PFSK-1 (cell line): Measurements from ENCODE around the gene SLC7A11.

Experiments used
- FOXP2 ChIP-seq: optimal IDR thresholded peaks from 2 replicates; pipeline ENCODE3; 2011; ENCODE audit warnings: borderline replicate concordance, control low read depth, inconsistent platforms; ENCODE audit not compliant: insufficient read depth; ENCODE audit errors: extremely low read length, extremely low read depth
- POLR2AphosphoS5 ChIP-seq: IDR thresholded peaks from 2 replicates; pipeline ENCODE4 v1.6.1; 2012; ENCODE audit warnings: low read depth, mild to moderate bottlenecking, control low read depth, low read length, moderate library complexity
- SIN3A ChIP-seq: IDR thresholded peaks from 2 replicates; pipeline ENCODE4 v1.6.1; 2012; ENCODE audit warnings: mild to moderate bottlenecking, low read length, moderate library complexity, borderline replicate concordance; ENCODE audit not compliant: insufficient read depth
- TAF1 ChIP-seq: IDR thresholded peaks from 2 replicates; pipeline ENCODE4 v1.6.1; 2012; ENCODE audit warnings: low read length, control low read depth, borderline replicate concordance; ENCODE audit not compliant: insufficient read depth
- TF ChIP-seq, protein P1 (sequence below), 2 experiments: IDR thresholded peaks; 2 replicates each; pipeline versions ENCODE4 v1.6.1 to v1.8.0; 2011 to 2012; ENCODE audit warnings: low read depth in 2 of 2, low read length in 2 of 2, control low read depth in 1 of 2, inconsistent platforms in 1 of 2, mild to moderate bottlenecking in 1 of 2, moderate library complexity in 1 of 2; ENCODE audit not compliant: insufficient read depth in 1 of 2

The SLC7A11 gene

DNA sequence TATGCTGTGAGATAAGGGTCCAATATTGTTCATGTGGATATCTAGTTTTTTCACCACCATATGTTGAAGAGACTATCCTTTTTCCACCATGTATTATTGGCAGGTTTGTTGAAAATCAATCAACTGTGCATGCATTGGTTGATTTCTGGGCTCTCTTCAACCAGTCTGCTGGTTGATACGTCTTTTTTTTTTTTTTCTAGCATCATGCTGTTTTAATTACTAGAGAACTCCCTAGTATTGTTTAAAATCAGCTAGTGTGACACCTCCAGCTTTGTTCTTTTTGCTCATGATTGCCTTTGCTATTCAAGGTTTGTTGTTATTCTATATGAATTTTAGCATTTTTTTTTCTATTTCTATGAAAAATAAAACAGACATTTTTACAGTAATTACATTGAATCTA, 123.9 kb downstream of the SLC7A11 start:
- TF ChIP-seq TAF1: no peak
- TF ChIP-seq, protein P1, sequence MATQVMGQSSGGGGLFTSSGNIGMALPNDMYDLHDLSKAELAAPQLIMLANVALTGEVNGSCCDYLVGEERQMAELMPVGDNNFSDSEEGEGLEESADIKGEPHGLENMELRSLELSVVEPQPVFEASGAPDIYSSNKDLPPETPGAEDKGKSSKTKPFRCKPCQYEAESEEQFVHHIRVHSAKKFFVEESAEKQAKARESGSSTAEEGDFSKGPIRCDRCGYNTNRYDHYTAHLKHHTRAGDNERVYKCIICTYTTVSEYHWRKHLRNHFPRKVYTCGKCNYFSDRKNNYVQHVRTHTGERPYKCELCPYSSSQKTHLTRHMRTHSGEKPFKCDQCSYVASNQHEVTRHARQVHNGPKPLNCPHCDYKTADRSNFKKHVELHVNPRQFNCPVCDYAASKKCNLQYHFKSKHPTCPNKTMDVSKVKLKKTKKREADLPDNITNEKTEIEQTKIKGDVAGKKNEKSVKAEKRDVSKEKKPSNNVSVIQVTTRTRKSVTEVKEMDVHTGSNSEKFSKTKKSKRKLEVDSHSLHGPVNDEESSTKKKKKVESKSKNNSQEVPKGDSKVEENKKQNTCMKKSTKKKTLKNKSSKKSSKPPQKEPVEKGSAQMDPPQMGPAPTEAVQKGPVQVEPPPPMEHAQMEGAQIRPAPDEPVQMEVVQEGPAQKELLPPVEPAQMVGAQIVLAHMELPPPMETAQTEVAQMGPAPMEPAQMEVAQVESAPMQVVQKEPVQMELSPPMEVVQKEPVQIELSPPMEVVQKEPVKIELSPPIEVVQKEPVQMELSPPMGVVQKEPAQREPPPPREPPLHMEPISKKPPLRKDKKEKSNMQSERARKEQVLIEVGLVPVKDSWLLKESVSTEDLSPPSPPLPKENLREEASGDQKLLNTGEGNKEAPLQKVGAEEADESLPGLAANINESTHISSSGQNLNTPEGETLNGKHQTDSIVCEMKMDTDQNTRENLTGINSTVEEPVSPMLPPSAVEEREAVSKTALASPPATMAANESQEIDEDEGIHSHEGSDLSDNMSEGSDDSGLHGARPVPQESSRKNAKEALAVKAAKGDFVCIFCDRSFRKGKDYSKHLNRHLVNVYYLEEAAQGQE (IDR thresholded peaks at IDR 0.05; ENCODE audit: insufficient read depth in 1 of 2, low read depth in 2 of 2, low read length in 2 of 2): no peak
- TF ChIP-seq SIN3A: no peak
- TF ChIP-seq FOXP2: no peak
- TF ChIP-seq POLR2AphosphoS5: no peak

DNA sequence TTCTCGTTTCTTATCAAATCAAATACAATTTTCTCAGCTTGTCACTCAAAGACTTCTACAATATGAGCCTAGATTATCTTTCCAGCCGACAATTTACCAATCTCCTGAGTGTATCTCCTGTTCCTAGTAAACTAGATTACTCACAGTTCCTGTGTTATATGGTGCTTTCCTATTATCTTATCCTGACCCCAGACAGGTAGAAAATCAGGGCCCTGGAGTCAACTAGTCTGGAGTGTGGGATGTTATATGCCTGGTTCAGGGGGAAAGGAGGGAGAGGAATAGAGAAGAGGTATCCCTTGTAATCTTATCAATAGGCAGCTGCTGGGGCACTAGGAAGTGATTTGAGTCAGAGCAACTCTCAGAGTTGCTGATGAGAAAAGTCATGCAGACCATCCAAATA, 127.1 kb downstream of the SLC7A11 start:
- no peak for TF ChIP-seq TAF1
- no peak for TF ChIP-seq FOXP2
- TF ChIP-seq, protein P1 (IDR thresholded peaks at IDR 0.05; ENCODE audit: insufficient read depth in 1 of 2, low read depth in 2 of 2, low read length in 2 of 2): no peak
- TF ChIP-seq SIN3A: no peak
- TF ChIP-seq POLR2AphosphoS5: no peak

DNA sequence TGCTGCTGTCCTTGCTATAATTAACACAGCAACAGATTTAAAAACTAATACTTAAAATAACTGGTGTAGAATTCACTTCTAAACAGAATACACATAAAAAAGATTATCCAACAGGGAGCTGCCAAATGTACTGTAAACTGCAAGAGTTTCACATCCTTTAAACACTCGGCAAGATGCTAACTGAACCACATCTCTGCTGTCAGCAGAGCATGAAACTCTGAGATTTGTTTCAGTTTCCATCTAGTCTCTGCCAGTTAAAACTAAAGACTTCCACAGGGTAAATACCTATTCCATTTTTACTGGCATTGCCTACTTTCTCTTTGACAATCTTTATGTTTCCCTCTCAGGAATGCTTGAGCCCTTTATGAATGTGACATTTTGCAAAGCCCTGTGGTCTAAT, 127.7 kb downstream of the SLC7A11 start:
- TF ChIP-seq FOXP2: no peak
- TF ChIP-seq, protein P1 (IDR thresholded peaks at IDR 0.05; ENCODE audit: insufficient read depth in 1 of 2, low read depth in 2 of 2, low read length in 2 of 2): no peak
- TF ChIP-seq POLR2AphosphoS5: no peak
- TF ChIP-seq TAF1: no peak
- no peak for TF ChIP-seq SIN3A
